BE2C (cell line): ENCODE results near the gene POM121L2.

ENCODE experiments used
- DNase-seq: peaks from one replicate; pipeline ENCODE4 v3.0.0-alpha.2; 2020
- H3K27me3 ChIP-seq: fragments of 250-450 bp; sonication (Bioruptor Pico); 2 replicates; pipeline ENCODE4 v1.5.1; 2020; ENCODE audit warnings: mild to moderate bottlenecking
- H3K36me3 ChIP-seq: fragments of 250-450 bp; sonication (Bioruptor Pico); 2 replicates; pipeline ENCODE4 v1.5.1; 2020; ENCODE audit warnings: mild to moderate bottlenecking
- H3K4me1 ChIP-seq: fragments of 250-450 bp; sonication (Bioruptor Pico); 2 replicates; pipeline ENCODE4 v1.5.1; 2020
- H3K4me3 ChIP-seq: 2 replicates; pipeline ENCODE4 v1.5.1; 2011; ENCODE audit warnings: low read depth, low read length
- H3K9me3 ChIP-seq: fragments of 250-450 bp; sonication (Bioruptor Pico); 2 replicates; pipeline ENCODE4 v1.5.1; 2020
- CTCF ChIP-seq: IDR thresholded peaks from 2 replicates; pipeline ENCODE4 v1.5.1; 2012; ENCODE audit warnings: mild to moderate bottlenecking, low read depth, low read length

POM121L2 gene

GRCh38 chr6:27290065-27290849, 21.8 kb downstream of the POM121L2 start:
- H3K4me1 ChIP-seq: no peaks in the 10 kb centered on the region
- no peaks in the 10 kb centered on the region for H3K9me3 ChIP-seq
- DNase-seq: peak; percentile 35
- H3K36me3 ChIP-seq: no peaks in the 10 kb centered on the region
- TF ChIP-seq CTCF: no peak
- H3K4me3 ChIP-seq: peak overlapping the region; percentile 51
- peaks cover 40% of the 10 kb centered on the region for H3K27me3 ChIP-seq

- Histone ChIP-seq H3K9me3 (no peaks in the 10 kb centered on the region), H3K27me3 (peaks cover 57% of the 10 kb centered on the region), H3K36me3 (no peaks in the 10 kb centered on the region), H3K4me3 (peak overlapping the region; percentile 55), H3K4me1 (no peaks in the 10 kb centered on the region)
- no peak for DNase-seq
- no peak for TF ChIP-seq CTCF
Measured at GRCh38 chr6:27288136-27289044, 23.7 kb downstream of the POM121L2 start.

- TF ChIP-seq CTCF: no peak
- no peaks in the 10 kb centered on the region for H3K9me3 ChIP-seq
- H3K27me3 ChIP-seq: peaks cover 63% of the 10 kb centered on the region
- no peak for DNase-seq
- H3K4me3 ChIP-seq: peak overlapping the region; percentile 55
- no peaks in the 10 kb centered on the region for H3K4me1 ChIP-seq
- H3K36me3 ChIP-seq: no peaks in the 10 kb centered on the region
Measured at GRCh38 chr6:27287751-27288135, 24.3 kb downstream of the POM121L2 start.

- Histone ChIP-seq H3K9me3 (no peaks in the 10 kb centered on the region), H3K27me3 (peaks cover 73% of the 10 kb centered on the region), H3K36me3 (no peaks in the 10 kb centered on the region), H3K4me3 (no peak overlapping the region), H3K4me1 (no peaks in the 10 kb centered on the region)
- DNase-seq: no peak
- no peak for TF ChIP-seq CTCF
Measured at GRCh38 chr6:27286141-27286540, 25.9 kb downstream of the POM121L2 start.

- no peaks in the 10 kb centered on the region for H3K4me1 ChIP-seq
- H3K36me3 ChIP-seq: no peaks in the 10 kb centered on the region
- no peak for DNase-seq
- H3K9me3 ChIP-seq: no peaks in the 10 kb centered on the region
- no peak for TF ChIP-seq CTCF
- peaks cover 61% of the 10 kb centered on the region for H3K27me3 ChIP-seq
- H3K4me3 ChIP-seq: no peak overlapping the region
Measured at GRCh38 chr6:27283279-27283678, 28.8 kb downstream of the POM121L2 start.
